HG02642 (cell line): Measurements from ENCODE around the gene RHEBL1.

Experiments
- ATAC-seq: cut with Tn5 transposase; IDR thresholded peaks from one replicate; pipeline ENCODE4 v1.9.1; 2021; ENCODE audit warnings: mild to moderate bottlenecking; ENCODE audit not compliant: unreplicated experiment, poor library complexity

The RHEBL1 gene

DNA sequence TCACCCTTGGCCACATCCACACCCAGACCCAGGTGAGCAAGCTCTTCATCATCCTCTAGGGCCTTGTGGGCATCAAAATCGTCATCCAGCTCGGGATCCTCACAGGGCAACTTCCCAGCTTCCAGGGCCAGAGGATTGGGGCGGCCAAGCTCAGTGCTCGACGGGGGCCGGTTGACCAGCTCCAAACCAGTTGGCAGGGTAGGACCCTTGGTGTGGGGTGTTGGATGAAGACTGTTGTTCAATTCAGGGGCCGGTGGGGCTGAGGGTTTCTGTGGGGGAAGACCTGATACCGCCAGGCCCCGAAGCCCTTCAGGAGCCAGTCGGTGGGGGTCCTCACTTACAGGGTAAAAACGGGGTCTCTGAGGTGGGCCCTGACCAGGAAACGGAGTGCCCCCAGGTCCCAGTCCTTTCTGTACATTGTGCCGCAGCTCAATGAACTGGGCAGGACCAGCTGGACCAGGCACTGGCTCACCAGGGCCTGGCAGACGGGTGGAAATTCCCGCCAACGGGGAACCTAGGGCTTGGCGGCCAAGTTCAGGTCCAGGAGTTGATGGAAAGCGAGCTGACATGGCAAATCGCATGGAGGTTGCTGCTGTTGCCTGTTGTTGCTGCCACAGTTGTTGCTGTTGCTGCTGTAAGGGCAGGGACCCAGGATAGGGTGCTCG is 31.4 kb downstream of the RHEBL1 start:
- ATAC-seq = no peak

DNA sequence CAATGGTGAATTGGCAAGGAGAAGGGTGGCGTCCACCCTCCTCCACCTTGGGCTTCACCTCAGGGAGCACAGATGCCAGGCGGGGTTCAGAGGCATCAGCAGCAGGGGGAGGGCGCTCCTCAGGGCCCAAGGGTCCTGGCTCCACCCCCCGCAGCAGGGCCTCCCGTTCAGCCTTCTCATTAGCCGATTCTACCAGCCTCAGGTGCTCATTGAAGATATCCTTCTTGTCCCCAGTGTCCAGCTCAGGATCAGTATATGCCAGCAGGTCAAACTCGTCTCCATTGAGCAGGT is 31.9 kb downstream of the RHEBL1 start:
- ATAC-seq = no peak

DNA sequence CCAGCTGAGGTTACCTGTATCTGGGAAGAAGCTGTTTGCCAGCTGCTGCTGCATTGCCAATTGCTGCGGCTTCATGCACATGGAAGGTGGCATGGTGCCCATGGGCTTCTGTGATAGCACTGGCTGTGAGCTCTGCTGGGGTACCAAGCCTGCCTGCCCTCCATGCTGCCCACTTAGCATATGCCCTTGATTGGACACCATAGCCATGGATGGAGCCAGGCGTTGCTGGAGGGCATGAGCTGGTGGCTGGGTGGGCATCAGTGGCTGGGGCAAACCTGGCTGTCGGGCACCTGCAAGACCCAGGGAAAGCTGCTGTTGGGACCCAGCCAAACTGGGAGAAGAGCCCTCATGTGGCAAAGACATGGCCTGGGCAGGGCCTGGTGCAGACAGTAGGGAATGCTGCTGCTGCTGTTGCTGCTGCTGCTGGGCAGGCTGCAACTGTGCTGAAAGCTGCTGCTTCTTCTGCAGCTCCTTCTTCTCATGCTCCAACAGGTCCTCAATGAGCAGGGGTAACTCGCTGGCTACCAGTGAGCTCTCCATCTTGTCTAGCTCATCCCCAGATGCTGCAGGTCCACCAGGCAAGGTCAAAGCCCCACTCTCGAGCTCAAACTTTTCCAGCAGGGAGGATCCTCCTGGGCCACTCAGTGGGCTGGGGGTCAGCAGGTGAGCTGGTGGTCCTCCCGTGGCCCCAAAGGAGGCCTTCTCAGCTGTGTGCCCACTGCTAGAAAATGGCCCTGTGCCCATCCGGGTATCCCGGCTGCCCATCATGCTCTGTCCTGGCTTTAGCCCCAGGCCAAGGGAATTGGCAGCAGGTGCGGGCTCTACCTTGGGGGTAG is 32.5 kb downstream of the RHEBL1 start:
- no peak for ATAC-seq

DNA sequence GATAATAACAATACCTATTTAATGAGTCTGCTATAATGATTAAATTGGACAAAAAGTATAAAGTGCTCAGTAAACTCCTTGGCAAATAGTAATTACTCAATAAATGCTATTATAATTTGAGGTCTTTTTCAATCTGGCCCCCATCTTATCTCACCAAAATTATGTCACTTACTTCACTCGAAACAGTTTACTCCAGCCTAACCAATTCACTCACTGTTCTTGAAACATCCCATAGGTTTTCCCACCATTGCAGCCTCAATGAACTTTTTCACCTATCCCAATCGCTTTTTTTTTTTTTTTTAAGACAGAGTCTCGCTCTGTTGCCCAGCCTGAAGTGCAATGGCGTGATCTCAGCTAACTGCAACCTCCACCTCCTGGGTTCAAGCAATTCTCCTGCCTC is 33.8 kb downstream of the RHEBL1 start:
- no peak for ATAC-seq

DNA sequence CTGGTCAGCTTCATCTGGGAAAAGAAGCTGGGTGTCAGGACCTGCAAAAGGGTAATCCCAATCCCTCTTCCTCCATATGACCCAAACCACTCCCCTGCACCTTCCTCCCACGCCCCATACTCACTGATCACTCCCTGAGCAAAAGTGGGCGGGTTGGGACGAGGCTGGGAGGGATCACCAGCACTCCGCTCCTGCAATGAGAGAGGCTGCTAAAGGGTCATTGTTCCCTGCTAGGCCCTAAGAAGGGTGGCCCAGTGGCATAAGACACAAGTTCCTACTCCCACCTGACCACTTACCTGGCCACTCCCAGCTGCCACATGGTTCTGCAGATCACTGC is 35.5 kb downstream of the RHEBL1 start:
- ATAC-seq = no peak

DNA sequence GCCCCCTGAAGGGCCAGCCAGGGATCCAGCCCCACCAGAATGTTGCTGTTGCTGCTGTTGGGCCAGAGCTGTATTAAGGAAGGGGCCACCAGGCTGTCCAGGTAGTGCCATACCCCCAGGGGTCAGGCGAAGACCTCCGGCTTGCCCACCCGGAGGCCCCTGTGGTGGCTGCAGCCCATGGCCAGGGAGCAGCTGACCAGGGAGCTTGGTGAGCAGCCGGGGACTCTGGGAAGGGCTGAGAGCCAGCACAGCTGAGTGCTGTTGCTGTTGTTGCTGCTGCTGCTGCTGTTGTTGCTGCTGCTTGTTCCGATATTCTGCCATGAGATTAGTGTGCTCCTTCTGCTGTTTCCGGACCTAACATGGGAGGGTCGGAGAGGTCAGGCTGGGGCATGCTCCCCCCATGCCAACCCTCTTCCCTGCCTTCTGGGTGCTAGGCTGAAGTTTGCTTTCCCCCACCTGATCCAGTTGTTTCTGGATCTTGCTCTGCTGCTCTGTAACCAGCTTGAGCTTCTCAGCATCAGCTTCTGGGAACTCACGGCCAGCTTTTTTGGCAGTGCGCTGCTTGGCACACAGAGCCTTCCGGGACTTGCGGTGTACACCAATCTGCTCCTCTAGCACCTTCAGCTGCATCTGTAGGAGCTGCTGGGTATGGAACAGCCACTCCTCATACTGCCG is 36.0 kb downstream of the RHEBL1 start:
- no peak for ATAC-seq

DNA sequence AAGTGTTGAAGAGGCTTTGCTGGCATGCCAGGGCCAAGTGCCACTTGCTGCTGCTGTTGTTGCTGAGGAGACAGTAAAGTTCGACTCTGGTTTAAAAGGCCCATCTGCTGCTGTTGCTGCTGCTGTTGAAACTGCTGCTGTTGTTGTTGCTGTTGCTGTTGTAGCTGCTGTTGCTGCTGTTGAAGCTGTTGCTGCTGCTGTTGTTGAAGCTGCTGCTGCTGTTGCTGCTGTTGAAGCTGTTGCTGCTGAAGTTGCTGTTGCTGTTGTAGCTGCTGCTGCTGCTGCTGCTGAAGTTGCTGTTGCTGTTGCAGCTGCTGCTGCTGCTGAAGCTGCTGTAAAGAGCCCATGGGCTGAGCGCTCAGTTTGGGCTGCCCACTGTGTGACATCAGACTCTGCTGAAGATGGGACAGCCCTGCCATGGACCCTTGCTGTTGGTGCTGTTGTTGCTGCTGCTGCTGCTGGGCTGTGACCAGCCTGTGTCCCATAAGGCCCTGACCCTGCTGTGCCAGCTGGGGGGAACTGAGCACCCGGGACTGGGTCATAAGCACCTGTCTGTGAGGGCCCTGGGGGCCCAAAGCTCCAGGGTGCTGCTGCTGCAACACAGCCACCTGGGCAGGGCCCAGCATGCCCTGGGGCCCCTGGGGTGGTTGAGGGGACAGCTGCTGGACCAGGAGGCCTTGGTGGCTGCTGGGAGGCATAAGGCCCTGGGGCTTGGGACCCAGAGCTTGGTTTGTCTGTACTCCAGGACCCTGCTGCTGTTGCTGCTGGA is 36.9 kb downstream of the RHEBL1 start:
- ATAC-seq = no peak

DNA sequence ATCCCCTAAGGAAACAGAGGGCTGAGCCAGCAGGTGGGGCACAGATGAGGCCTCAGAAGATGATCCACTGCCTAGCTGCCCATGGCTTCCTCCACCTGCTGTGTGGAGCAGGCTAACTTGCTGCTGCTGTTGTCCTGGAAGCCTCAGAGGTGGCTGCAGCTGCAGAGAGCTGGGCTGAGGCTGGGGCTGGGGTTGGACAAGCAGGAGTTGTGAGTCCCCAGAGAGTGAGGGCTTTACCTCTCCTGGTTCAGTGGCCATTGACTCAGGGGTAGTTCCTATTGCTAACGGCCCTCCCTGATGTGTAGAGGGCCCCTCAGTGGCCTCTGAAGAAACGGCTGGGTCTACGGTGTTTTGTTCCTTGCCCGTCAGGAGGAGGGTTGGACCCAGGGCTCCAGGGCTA is 37.5 kb downstream of the RHEBL1 start:
- no peak for ATAC-seq

DNA sequence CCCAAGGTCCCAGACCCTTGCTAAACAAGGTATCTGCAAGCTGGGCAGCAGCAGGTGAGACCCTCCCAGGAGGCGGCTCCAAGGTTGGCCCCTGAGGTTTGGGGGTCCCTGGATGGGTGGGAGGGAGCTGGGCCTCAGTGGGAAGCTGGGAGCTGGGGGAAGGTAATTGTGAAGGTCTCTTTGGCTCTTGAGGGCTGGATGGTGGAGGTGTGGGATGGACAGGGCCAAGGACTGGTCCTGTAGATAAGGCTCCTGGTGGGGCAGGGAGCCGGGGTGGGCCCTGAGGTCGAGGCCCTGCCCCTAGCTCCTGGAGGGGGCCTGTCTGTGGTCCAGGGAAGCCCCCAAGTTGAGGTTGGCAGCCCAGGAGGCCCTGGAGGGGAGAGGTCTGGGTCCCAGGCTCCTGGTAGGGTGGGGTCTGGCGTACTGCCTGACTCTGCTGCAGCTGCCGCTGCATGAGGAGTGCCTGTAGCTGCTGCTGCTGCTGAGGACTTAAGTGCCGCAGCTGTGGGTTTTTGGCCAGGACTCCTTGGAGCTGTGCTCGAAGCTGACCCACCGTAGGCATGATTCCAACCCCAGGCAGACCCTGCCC is 38.1 kb downstream of the RHEBL1 start:
- no peak for ATAC-seq

DNA sequence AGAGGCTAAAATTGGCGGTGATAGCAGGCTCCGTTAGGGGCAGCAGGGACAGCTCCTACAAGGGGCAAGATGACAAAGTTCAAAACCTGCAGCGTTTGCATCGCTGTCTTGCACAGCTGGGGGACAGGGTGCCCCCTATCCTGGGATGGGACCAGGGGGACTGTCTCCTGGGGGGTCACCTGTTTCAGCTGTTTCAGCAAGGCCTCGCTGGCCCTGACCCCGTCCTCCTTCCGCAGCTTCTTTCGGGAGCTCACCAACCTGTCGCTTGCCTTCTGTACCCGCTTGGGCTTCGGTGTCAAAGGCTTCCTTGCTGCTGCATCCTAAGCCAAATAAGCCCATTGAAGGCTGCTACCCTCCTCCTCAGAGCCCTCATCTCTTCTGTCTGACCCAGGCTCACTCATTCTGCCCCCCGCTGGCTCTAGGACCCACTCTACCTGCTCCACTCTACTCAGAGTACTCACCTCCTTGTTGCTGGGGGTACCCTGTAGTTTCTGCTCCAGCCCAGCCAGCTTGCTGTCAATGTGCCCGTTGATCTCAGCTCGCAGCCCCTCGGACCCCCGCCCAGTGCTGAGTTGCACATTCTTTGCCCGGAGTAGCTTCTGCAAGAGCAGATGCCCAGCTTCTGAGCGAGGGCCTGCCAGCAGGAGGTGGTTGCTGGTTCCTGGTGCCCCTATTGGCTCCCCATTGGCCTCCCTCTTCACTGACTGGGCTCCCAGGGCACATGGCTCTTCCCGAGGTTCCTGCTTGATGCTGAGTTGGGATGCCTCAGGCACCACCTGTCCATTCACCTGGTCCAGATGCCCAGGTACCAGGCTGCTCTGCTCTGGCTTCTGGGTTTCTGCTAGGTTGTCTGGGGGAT is 38.8 kb downstream of the RHEBL1 start:
- no peak for ATAC-seq

DNA sequence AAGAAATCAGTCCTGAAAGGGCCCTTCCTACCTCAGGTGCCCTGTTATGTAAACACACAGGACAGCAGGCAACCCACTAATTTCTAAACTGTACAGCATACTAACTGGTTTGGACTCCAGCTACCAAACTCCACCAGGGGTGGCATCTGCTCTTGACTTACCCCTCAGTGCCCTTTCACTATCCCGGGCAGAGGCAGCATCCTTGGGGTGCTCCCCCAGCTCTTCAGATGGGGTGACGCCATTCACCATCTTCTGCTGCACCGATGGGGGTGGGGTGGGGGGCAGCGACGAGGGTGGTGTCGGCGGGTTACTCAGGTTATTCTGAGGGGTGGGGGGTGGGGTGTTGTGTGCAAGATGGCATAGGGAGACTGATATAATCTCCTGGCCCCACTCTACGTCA is 39.7 kb downstream of the RHEBL1 start:
- ATAC-seq = no peak

DNA sequence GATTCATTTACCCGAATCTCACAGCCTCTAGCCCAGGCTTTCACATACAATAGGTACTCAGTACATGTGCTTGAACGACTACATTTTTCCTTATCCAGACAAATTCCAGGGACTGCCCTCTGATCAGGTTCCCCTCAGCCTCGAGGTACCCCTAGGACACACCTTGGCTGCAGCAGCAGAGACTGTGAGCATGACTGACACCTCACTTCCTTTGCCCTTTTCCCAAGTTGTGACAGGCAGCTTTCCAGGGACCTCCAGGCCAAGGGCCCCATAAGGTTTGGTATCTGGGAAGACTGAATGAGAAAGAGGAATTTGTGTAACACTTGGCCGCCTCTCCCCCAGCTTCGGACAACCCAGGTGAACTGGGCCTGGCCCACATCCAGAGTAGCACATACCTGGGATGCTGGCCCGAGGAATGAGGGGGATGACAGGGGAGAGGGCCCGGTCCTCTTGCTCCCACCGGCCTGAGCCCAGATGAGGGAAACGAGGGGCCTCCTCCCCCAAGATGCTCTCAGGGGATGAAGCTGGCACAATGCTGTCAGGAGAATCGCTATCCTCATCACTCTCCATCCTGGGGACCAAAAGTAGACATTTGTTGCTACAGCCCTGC is 41.0 kb downstream of the RHEBL1 start:
- no peak for ATAC-seq

DNA sequence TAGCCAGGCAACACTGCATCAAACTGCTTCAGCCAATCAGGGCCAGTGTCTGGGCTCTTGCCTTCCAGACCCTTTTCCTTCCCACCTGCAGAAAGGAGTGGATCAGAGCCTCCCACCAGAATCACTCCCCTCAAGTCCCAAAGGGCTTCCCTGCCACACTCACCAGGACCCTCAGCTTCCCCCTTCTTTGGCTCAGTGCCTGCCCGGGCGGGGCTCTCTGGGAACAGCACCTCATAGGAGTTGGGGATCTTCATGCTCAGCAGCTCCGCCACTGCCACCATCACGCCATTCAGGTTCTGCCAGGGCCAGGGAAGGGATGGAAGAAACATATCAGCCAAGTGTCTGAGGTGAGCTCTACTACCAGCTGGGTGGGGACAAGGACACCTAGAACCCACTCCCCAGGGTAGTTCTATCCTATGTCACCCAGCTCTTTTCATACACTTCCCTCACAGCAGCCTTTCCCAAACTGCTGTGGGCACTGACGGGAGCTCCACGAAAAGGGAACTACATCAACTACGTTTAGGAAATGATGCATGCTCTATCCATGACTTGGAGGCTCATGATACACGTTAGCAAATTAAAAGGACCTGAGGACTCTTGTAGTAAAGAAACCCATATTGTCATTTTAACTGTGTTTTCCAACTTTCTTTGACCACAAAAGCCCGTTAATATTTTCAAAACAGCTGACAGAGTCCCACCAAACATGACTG is 41.8 kb downstream of the RHEBL1 start:
- no peak for ATAC-seq

DNA sequence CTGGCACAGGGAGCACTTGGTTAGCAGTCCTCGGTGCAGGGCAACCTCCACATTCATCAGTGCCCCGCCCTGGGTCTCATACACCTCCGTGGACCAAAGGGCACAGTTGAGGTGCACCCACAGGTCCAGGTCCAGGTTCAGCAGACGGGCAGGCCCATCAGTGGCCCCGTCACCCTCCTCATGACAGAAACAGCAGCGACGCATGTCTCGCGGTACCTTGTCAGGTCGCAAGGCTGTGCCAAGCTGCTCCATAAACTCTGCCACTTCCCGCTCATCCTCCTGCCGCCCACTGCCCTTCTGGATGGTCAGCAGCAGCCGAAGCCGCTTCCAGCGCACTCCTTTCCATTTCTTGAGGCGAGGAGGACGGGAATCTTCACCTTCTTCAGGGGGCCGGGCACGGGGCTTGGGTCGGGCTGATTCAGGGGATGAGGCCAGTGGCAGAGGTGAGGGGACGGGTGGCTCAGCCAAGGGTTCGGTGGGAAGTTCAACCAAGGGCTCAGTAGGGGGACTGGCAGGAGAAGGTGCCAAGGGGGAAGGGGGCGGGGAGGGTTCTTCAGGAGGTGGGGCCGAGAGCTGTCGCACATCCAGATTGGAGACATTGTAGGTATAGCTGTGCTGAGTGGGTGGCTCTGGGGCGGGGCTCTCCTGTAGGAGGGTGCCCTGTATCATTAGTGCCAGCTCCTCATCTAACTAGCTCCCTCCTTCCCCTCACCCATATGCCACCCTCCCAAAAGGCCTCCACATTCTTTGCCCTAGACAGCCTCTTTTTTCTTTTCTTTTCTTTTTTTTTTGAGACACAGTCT is 42.9 kb downstream of the RHEBL1 start:
- ATAC-seq = no peak

DNA sequence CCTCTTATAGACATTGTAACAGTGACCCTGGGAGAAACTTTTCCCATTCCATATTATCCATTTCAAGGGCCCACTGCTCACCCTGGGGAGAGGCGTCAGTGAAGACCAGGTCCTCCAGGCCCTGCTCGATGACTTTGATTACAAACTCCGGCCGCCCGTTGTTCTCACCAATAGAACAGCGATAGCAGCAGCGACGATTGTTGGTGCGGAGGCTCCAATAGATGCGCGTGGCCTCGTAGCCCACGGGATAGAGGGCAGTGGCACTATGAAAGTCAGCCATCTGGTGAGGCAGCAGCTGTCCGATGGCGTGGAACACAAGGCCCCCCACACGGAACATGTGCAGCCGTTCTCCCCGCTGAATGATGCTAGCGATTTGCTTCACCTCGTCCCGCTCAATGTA is 43.7 kb downstream of the RHEBL1 start:
- ATAC-seq = no peak

DNA sequence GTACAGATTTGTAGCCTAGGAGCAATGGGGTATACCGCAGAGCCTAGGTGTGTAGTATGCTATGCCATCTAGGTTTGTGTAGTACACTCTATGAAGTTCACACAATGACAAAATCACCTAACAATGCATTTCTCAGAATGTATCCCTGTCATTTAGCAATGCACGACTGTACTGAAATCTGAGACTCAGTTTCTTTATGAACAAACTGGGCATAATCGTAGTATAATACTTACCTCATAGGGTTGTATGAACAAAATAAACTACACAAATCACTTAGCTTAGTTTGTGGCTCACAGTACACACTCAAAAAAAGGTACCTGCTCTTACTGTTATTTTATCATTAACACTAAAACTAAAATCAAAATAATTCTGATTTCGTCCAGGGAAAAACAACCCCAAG is 44.3 kb downstream of the RHEBL1 start:
- ATAC-seq = no peak

DNA sequence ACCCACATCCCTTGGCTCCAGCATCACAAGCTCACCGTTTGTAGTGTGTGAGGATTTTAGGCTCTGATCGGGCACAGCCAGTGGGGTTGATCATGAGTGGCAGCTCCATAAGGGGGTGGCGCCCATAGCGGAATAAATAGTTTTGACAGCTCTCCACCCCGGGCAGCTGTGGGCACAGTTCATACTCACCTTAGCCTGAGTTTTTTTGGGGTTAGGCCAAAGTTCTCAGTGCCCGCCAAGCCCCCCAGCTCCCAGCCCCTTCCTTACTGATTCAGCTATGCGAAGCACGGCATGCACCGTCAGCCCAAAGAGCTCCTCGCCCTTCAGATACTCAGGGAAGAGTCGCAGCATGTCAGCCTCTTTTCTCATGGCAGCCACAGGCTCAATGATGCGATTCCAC is 45.2 kb downstream of the RHEBL1 start:
- no peak for ATAC-seq

DNA sequence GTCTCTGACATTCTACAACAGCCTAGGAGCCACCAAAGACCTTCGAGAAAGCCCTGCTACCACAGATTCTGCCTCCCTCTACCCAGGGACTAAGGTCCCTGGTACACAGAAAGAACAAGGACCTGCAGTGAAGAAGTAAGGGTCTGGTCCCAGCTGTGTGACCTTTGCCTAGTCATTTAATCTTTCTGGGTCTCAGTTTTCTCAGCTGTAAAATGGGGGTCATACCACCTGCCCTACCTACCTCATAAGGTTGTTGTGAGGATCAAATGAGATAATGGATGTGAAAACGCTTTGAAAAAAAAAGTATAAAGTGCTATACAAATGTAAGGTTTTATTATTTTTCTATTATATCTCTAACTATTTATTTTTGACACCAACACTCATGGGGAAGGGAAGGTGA is 46.0 kb downstream of the RHEBL1 start:
- ATAC-seq = no peak
